ENCODE results near the gene RDX.

GRCh38 chr11:110340436-110340835 is 44.0 kb upstream of the RDX start:
- TF ChIP-seq ZNF444 (CRISPR knock-in tag; IDR thresholded peaks at IDR 0.05) (no peak), EZH2 (IDR thresholded peaks at IDR 0.05; ENCODE audit: borderline replicate concordance, low read depth, low read length) (no peak), ZBTB33 (CRISPR knock-in tag; IDR thresholded peaks at IDR 0.05) (no peak), PCBP2 (IDR thresholded peaks at IDR 0.05; ENCODE audit: low read depth, low read length, poor library complexity, severe bottlenecking) (no peak), ZNF449 (CRISPR knock-in tag; IDR thresholded peaks at IDR 0.05) (no peak), CBX2 (IDR thresholded peaks at IDR 0.05; ENCODE audit: insufficient read depth, low read length, poor library complexity, severe bottlenecking) (no peak), CTCF (IDR thresholded peaks at IDR 0.05 in 2 of 3, conservative IDR thresholded peaks at IDR 0.05 in 1 of 3; ENCODE audit: insufficient read depth in 2 of 3, low read depth in 1 of 3, low read length in 3 of 3) (no peak), JUND (IDR thresholded peaks at IDR 0.05; ENCODE audit: borderline replicate concordance, low read depth, low read length) (no peak), JUND (tag; IDR thresholded peaks at IDR 0.05; ENCODE audit: borderline replicate concordance, low read depth, low read length) (no peak)

All from K562 (cell line).